ENCODE measurements around the gene KHDC4. TPM values are rescaled to one million over a fixed set of nuclear protein-coding genes. Genes with fewer than 3 reads are reported as not detected.

Gene KHDC4
- total and polyA plus RNA-seq, 9 of the 15 experiments (the other 6 are each of a cell fraction or from before 2014, with no cell fraction given) = 12.1 to 185 (median 65.6) TPM

- TF ChIP-seq NKRF (IDR thresholded peaks at IDR 0.05; ENCODE audit: borderline replicate concordance) (no peak), BHLHE40 (IDR thresholded peaks at IDR 0.05; ENCODE audit: low read length) (no peak), HDAC1 (IDR thresholded peaks at IDR 0.05) (peak in 1 of 2 experiments; percentile 49; a peak in 1 of 4 replicates), ZNF175 (CRISPR knock-in tag; IDR thresholded peaks at IDR 0.05; ENCODE audit: low read depth) (no peak), MLX (CRISPR knock-in tag; conservative IDR thresholded peaks at IDR 0.05) (no peak), ASH1L (IDR thresholded peaks at IDR 0.05; ENCODE audit: borderline replicate concordance, low read depth, partially characterized antibody) (no peak), PTRF (tag; IDR thresholded peaks at IDR 0.05) (no peak), SPI1 (IDR thresholded peaks at IDR 0.05; ENCODE audit: borderline replicate concordance, low read depth, low read length) (no peak), ETV6 (IDR thresholded peaks at IDR 0.05; ENCODE audit: borderline replicate concordance in 1 of 2, low read depth in 2 of 2, low read length in 1 of 2) (peak in 1 of 2 experiments; percentile 19; a peak in 1 of 4 replicates), ETV6 (CRISPR knock-in tag; IDR thresholded peaks at IDR 0.05; ENCODE audit: borderline replicate concordance) (no peak), SMAD3 (CRISPR knock-in tag; conservative IDR thresholded peaks at IDR 0.05) (no peak), E2F3 (CRISPR knock-in tag; IDR thresholded peaks at IDR 0.05) (no peak), HDAC8 (tag; IDR thresholded peaks at IDR 0.05) (no peak), ZNF311 (CRISPR knock-in tag; IDR thresholded peaks at IDR 0.05) (no peak), CREM (IDR thresholded peaks at IDR 0.05; ENCODE audit: low read depth) (no peak), BRD4 (IDR thresholded peaks at IDR 0.05) (peak; percentile 70), ZBTB26 (CRISPR knock-in tag; IDR thresholded peaks at IDR 0.05) (no peak)
- TF ChIP-seq, protein P1, sequence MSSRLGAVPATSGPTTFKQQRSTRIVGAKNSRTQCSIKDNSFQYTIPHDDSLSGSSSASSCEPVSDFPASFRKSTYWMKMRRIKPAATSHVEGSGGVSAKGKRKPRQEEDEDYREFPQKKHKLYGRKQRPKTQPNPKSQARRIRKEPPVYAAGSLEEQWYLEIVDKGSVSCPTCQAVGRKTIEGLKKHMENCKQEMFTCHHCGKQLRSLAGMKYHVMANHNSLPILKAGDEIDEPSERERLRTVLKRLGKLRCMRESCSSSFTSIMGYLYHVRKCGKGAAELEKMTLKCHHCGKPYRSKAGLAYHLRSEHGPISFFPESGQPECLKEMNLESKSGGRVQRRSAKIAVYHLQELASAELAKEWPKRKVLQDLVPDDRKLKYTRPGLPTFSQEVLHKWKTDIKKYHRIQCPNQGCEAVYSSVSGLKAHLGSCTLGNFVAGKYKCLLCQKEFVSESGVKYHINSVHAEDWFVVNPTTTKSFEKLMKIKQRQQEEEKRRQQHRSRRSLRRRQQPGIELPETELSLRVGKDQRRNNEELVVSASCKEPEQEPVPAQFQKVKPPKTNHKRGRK (tag; IDR thresholded peaks at IDR 0.05) = no peak
- TF ChIP-seq, protein P2, sequence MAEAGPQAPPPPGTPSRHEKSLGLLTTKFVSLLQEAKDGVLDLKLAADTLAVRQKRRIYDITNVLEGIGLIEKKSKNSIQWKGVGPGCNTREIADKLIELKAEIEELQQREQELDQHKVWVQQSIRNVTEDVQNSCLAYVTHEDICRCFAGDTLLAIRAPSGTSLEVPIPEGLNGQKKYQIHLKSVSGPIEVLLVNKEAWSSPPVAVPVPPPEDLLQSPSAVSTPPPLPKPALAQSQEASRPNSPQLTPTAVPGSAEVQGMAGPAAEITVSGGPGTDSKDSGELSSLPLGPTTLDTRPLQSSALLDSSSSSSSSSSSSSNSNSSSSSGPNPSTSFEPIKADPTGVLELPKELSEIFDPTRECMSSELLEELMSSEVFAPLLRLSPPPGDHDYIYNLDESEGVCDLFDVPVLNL (CRISPR knock-in tag; IDR thresholded peaks at IDR 0.05; ENCODE audit: low read depth) = no peak
These were observed 42.1 kb upstream of the KHDC4 start (continued) for GRCh38 chr1:155976062-155976912.

All from K562 (cell line).